ENCODE results near the gene NUBP2.

Gene NUBP2

DNA sequence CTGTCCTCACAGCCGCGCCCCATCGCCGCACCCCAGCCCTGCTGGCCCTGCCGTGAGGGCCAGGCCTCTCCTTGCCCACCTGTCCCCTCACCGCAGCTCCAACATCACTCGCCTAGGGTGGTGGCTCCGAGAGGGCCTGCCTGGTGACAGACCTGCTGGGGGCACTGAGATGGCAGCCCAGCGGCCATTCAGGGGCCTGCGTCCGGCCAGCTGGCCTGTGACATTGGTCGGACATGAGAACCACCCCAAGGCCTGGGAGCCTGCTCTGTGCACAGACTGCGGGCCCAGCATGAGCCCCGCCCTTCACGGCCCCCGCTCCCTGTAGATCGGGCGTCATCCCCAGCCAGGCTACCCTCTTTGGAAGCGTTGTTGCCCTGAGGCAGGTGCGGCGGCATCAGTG, 23.2 kb upstream of the NUBP2 start:
- no peak for DNase-seq

DNA sequence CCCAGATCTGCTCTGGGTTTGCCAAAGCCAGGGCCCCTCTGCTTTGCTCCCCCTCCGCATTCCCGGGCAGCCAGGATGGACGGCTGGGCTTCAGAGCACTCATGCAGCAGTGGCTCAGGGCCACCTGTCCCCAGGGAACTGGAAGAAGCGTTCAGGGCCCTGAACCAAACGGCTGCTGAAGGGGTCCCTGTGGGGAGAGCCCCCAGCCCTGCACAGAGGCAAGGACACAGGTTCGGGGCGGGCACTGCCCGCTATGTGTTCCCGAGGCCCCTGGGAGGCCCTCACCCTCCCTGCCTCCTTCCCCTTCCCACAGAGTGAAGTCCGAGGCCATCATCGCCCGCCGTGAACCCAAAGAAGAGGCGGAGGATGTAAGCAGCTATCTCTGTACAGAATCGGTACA, 21.8 kb upstream of the NUBP2 start:
- no peak for DNase-seq

- no peak for DNase-seq
Measured at GRCh38 chr16:1761751-1762150, 21.0 kb upstream of the NUBP2 start.

GRCh38 chr16:1762196-1762878, 20.4 kb upstream of the NUBP2 start:
- DNase-seq, result no peak

- no peak for DNase-seq
Measured at GRCh38 chr16:1762879-1763520, 19.8 kb upstream of the NUBP2 start.

DNA sequence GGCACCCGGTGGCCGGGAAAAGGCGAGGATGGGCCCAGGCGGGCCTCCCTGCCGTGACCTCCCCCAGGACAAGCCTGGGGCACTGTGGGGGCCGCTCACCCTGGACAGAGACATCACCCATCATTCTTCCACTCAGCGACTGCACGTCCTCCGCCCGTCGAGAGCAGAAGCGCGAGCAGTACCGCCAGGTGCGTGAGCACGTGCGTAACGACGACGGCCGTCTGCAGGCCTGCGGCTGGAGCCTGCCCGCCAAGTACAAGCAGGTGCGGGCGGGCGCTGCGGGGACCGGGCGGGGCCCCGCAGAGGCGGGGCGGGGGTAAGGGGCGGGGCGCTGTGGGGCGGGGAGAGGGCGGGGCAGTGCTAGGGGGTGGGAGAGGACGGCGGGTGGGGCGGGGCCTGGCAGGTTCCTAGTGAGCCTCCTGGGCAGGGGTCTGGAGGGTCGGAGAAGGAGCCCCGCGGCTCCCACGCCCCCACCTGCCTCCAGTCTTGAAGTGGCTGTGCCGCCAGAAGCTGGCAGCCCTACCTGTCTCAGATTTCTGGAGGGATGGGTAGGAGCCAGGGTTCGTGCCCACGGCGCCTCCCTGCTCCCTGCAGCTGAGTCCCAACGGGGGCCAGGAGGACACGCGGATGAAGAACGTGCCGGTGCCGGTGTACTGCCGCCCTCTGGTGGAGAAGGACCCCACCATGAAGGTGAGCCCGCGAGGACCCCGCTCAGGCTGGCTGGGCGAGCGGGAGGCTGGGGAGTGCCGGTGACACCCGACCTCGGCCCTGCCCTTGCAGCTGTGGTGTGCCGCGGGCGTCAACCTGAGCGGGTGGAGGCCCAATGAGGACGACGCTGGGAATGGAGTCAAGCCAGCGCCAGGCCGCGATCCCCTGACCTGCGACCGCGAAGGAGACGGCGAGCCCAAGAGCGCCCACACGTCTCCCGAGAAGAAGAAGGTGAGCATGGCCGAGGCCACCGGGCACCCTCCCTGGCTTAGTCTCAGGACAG, 18.9 kb upstream of the NUBP2 start:
- no peak for DNase-seq

DNA sequence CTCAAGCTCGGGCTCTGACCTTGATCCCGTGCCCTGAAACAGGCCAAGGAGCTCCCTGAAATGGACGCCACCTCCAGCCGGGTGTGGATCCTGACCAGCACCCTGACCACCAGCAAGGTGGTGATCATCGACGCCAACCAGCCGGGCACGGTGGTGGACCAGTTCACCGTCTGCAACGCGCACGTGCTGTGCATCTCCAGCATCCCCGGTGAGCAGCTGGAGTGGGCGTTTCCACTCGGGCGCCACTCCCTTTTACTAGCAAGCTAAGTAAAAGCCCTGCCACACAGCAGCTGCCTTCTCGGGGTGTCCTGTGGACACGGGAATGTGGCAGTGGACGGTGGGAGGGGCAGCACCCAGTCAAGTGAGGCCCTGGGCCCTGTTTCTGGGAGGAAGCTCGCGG, 17.8 kb upstream of the NUBP2 start:
- DNase-seq, result no peak

DNA sequence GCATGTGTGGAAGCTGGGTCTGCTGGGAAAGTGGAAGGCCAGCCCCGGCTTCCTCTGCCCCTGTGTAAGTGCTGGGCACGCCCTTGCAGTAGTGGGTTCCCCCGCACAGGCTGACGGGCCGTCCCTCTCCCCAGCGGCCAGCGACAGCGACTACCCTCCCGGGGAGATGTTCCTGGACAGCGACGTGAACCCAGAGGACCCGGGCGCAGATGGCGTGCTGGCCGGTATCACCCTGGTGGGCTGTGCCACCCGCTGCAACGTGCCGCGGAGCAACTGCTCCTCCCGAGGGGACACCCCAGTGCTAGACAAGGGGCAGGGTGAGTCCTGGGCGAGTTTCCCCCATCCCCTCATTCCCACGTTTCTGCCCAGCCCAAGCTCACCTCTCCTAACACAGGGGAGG, 16.9 kb upstream of the NUBP2 start:
- DNase-seq, result no peak

- no peak for DNase-seq
Measured at GRCh38 chr16:1766231-1766630, 16.5 kb upstream of the NUBP2 start.

DNA sequence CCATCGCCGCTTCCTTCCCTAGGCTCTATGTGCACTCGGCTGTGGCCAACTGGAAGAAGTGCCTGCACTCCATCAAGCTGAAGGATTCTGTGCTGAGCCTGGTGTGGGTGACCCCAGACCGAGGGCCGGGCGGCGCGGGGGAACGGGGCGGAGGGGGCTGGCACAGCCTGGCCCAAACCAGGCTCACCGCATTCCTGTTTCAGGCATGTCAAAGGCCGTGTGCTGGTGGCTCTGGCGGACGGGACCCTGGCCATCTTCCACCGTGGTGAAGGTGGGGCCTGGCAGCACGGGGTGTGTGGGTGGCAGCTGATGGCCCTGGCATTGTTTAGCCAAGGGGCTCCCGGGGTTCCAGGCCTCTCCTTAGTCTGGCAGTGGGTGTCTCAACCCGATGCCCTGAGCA, 16.1 kb upstream of the NUBP2 start:
- no peak for DNase-seq

DNA sequence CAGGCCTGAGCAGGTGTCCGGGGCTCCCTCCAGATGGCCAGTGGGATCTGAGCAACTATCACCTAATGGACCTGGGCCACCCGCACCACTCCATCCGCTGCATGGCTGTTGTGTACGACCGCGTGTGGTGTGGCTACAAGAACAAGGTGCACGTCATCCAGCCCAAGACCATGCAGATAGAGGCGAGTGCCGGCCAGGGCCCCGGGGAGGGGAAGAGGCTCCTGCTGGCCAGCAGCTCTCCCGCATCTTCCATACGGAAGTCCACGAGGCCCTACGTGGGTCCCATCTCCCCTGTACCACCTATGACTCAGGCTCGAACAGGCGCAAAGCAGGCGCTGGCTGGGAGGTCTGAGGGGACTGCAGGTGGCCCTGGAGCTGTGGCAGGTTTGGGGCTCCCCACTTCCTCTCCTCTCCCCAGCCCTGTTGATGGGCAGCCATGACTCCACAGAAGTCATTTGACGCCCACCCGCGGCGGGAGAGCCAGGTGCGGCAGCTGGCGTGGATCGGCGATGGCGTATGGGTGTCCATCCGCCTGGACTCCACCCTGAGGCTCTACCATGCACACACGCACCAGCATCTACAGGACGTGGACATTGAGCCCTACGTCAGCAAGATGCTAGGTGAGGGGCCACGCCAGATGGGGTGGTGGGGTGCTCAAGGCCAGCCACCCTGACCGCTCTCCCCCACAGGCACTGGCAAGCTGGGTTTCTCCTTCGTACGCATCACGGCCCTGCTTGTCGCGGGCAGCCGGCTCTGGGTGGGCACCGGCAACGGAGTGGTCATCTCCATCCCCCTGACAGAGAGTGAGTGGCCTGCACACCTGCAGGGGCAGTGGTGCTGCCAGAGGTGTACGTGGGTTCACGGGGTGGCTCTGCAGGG, 15.4 kb upstream of the NUBP2 start:
- DNase-seq, result no peak

DNA sequence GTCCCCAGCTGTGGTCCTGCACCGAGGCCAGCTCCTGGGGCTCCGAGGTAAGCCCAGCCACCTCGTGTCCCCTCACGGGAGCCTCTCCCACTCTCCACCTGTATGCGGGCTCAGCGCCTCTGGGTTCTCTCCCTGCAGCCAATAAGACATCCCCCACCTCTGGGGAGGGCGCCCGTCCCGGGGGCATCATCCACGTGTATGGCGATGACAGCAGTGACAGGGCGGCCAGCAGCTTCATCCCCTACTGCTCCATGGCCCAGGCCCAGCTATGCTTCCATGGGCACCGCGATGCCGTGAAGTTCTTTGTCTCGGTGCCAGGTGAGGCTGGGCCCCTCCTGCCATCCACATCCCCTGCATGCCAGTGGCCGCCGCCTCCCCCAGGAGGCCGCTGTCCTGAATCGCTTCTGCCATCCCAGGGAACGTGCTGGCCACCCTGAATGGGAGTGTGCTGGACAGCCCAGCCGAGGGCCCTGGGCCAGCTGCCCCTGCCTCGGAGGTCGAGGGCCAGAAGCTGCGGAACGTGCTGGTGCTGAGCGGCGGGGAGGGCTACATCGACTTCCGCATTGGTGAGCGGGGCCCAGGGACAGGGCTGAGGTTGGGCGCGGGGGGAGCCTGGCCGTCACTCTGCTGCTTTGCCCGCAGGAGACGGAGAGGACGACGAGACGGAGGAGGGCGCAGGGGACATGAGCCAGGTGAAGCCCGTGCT, 14.5 kb upstream of the NUBP2 start:
- no peak for DNase-seq

GRCh38 chr16:1768767-1769401, 13.9 kb upstream of the NUBP2 start:
- DNase-seq, result no peak

DNA sequence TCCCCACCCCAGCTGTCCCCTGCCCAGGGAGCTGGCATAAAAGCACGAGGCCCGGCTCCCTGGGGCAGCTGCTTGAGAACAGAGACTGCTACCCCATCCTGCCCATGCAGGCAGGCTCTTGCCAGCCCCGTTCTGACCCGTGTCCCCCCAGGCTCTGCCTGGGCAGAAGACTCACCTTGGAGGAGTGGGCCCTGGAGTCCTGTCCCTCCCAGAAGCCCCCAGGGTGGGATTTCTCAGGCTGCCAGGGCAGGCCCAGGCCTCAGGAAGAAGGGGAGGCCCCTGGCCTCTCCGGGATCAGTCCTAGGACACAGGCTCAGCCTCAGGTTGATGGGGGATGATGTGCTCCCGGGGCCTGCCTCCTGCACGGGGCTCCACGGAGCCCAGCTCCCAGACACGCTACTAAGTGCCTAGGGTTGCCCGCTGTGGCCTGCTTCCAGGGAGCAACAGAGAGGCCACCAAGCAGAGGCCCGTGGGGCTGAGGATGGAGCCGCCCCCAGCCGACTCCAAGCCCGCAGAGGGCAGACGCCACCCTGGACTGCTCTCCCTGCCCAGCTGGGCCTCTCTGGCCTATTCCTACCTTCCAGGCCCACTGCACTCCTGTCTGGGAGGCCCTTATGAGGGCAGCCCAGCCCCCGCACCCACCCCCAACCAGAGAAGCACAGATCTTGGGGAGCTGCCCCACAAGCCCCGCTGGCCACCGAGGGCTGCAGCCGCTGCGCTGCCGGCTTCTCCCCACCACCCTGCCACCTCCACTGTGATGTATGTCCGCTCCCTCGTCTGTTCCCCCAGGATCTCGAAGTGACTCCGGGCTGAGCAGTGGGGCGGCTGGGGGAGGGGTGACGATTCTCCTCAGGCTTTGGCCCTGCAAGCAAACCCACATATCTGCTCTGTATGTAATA, 13.1 kb upstream of the NUBP2 start:
- DNase-seq, result no peak

DNA sequence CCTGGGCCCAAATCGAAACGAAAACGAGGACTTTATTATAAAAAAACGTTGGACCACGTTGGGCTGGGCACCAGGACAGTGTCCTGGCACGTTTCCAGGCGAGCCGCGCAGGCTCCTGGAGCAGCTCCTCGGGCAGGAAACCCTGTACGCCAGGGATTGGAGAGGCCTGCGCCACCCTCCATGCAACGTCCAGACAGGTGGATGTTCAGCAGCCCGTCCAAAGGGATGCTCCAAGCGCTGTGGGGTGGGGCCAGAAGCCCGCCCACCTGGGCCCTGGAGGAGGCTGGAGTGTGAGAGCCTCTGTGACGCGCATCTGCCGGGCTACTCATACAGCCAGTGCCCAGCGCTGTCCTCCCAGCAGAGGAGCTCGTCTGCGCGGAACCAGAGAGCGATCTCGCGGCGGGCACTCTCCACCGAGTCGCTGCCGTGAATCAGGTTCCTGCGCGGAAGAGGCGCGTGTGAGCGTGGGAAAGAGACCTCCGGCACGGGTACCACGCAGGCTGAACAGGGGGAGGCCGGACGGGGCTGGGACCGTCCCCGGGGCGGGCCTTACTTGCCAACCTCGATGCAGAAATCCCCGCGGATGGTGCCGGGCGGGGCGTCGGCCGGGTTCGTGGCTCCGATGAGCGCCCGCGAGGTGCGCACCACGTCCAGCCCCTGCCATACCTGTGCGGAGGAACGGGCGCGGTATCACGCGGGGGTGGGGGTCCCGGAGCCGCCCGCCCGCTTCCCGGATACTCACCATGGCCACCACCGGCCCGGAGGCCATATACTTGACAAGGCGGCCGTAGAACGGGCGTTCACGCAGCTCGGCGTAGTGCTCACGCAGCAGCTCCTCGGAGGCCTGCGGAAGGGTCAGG, 12.2 kb upstream of the NUBP2 start:
- no peak for DNase-seq

GRCh38 chr16:1771188-1771863, 11.4 kb upstream of the NUBP2 start, which contains the start of gene NME3:
Gene NME3 (minus strand): TSS chr16:1771543. CDS start chr16:1771534, 9 bp downstream.
- no peak for DNase-seq

- DNase-seq, result no peak
Measured at GRCh38 chr16:1771864-1772361, 10.8 kb upstream of the NUBP2 start.

DNA sequence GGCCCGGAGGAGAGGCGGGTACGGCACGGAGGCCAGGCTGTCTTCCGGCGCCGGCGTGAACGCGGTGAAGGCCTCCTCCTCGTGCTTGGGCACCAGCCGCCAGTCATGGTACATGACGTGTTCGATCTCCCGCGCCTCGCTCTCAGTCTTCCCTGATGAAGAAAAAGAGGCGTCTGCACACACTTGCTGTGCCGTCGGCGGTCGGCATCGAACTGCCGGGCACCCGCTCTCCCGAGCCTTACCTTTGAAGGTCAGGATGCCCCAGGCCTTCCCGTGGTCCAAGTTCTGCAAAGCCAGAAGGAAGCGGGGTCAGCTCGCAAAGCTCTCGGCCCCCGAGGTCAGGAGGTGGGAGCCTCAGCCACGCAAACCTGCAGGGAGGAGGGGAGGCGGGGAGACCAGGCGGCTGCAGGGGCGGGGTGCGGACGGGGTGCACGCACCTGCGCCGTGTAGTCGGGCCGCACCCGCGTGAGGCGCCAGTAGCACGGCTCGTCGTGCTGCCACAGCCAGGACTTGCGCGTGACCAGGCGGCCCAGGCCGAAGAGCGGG, 10.3 kb upstream of the NUBP2 start, which contains the start of gene EME2:
TSS of gene EME2 (plus strand) at position 449 of the 546 bp plus-strand sequence. CDS start 418 bp downstream, outside the sequence.
- DNase-seq, result no peak
